ENCODE results near the gene RPLP2.

RPLP2 gene

GRCh38 chr11:791658-792534 lies 17.9 kb upstream of the RPLP2 start:
- no peak for DNase-seq (ENCODE audit: low read depth)

- no peak for DNase-seq (ENCODE audit: low read depth)
These were observed 17.3 kb upstream of the RPLP2 start for GRCh38 chr11:792535-792821.

- no peak for DNase-seq (ENCODE audit: low read depth)
These were observed 16.9 kb upstream of the RPLP2 start for GRCh38 chr11:792873-793272.

- no peak for DNase-seq (ENCODE audit: low read depth)
These were observed 16.2 kb upstream of the RPLP2 start for GRCh38 chr11:793556-793955.

DNA sequence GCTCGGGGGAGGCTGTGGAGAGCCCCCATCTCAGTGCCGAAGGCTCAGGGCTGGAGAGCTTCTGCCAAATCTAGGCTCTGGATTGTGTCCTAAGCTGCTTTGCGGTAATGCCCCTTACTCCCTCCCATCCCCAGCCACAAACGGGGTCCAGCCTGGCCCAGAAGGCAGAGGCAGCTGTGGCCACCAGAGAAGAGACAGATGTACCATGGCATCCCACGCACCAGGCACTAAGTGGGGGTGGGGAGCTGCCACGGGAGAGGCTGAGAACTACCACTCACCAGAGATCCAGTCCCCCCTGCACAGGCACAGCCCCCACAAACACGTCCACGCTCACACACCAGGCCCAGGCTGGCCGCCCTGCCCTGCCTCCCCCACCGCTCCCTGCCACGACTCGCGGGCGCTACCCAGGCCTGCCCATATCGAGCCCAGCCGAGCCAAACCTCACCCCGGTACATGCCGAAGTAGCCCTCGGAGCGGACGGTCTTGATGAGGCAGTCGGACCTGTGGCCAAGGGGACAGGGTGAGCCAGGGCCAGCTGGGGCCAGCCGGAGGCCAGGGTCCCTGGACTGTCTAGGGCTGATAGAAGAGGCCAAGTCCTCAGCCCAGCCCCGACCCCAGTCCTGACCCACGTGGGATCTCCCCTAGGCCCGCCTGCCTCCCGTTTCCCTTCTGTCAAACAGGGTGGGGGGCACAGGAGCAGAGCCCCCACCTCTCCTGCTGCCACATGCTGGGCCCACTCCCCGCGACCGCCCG lies 15.6 kb upstream of the RPLP2 start:
- no peak for DNase-seq (ENCODE audit: low read depth)

GRCh38 chr11:794766-795633 lies 14.8 kb upstream of the RPLP2 start:
- no peak for DNase-seq (ENCODE audit: low read depth)

DNA sequence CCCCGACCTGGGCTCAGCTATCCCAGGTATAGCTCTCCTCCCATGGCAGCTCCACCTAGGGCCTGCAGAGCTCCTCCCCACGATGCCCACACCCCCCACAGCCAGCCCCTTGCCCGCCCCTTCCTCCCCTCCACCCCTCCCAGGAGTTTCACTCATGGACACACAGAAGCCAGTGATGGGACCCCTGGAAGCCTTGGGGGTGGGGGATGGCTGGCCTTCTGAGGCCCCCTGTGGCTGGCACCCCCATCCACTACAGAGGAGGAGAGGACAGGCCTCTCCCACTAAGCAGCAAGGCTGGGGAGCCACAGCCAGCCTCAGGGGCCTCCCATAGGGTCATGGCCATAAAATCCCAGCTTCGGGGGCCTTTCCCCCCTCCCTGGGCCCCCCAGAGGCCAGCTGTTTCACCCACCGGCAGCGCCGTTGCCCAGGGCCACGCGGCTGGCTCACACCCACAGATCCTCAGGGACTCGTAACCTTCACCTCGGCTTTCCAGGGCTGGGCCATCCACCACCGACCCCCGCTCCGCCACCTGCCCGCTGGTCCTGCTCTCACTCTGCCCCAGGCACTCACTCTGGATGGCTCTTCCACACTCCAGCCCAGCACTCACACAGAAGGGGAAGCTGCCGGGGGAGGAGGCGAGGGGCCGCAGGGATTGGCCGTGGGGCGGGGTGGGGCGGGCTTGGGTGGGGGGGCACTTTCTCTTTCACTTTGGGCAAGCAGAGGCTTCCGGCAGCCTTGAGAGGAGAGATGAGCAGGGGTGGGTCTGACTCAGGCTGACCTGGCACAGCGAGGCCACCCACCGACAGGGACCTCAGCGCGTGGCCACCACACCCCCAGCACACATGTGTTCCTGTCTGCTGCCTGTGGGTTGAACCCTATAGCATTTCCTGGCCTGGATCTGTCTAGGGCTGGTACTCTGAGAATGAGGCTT lies 13.9 kb upstream of the RPLP2 start:
- peak; percentile 81 for DNase-seq (ENCODE audit: low read depth)

- DNase-seq (ENCODE audit: low read depth), result no peak
These were observed 13.0 kb upstream of the RPLP2 start for GRCh38 chr11:796565-797295.

DNA sequence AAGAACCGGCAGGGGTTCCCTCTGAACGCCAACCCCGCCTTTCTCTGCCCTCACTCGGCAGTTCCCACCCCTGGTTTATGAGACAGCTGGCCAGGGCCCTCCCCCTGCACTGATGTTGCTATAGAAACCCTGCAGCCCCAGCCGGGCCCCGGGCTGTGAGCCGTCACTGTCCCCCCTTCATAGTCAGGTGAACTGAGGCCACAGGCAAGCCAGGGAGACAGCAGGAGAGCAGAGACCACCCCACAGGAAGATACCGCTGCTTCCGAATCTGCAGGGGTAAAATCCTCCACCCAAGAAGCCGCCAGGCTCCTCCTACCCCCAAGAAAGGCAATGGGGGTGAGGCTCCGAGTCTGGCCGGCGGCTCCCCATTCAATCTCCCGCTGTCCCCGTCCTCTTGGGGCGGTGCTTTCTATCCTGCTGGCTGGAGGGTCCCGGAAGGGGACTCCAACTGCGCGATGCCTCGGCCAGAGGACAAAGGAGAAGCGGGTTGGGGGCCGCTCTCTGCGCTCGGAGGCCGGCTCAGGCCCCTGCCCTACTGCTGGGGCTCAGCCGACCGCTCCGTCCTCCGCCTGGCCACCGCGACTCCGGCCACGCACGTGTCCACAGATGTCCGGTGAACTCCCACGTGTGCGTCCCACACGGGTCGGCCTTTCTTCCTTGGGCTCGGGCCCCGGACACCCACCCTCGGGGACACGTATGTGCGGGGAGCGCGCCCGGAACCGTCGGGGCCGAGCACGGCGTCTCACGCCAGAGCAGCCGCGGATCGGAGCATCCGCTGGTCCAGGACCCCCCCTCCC lies 12.3 kb upstream of the RPLP2 start:
- DNase-seq (ENCODE audit: low read depth), result peak; percentile 60

GRCh38 chr11:798093-798713 lies 11.6 kb upstream of the RPLP2 start, which contains the start of gene SLC25A22:
TSS of gene SLC25A22 (minus strand) at chr11:798281. CDS start at chr11:795006, 3,275 bp downstream.
- DNase-seq (ENCODE audit: low read depth), result peak; percentile 75

GRCh38 chr11:799641-800316 lies 10.0 kb upstream of the RPLP2 start:
- no peak for DNase-seq (ENCODE audit: low read depth)

GRCh38 chr11:800473-800872 lies 9.3 kb upstream of the RPLP2 start:
- no peak for DNase-seq (ENCODE audit: low read depth)

DNA sequence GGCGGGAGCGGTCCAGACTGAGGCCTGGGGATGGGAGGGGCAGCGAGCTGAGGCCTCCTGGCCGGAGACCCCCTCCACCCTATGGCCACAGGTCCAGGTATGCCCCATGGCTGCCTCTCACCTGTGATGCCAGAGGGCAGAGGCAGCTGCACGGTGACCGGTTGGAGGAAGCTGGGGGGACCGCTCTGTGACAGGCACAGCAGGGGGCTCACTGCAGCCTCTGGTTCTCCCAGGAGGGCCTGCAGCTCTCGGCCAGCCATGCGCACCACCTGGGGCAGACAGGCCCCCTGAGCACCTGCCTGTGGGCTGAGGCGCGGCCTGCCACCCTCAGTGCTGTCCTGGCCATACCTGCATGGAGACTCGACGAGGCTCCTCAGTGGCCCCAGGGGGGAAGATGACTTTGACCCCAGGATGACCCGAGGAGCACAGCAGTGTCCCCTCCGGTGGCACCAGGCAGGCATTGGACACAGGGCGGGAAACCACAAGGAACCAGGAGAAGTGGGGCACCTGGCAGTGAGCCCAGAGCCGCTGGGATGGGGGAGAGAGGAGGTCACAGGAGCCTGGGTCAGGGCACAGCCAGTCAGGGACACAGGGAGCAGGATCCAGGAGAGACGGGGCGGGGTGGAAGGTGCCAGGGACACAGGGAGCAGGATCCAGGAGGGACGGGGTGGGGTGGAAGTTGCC lies 8.5 kb upstream of the RPLP2 start:
- no peak for DNase-seq (ENCODE audit: low read depth)

DNA sequence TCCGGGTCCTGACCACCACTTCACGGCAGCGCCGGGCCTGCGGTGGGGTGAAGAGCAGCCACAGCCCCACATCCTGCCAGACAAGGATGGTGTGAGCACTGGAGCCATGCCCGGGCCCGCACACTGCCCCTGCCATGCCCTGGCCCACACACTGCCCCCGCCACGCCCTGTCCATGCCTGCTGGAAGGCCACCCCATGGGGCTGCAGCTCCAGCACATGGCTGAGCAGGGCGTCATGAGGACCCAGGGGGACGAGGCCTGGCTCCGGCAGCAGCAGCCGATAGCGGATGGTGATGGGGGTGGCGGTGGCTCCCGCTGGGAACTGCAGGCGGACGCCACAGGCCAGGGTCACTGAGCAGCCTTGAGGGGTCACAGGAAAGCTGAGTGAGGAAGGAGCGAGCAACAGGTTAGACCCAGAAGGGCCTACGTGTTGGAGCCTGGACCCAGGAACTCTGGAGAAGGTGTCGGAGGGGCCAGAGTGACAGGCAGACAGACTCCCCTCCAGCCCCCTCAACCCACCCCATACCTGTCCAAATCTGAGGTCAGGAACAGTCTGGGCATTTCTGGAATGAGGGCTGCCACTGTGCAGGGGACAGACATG lies 7.6 kb upstream of the RPLP2 start:
- no peak for DNase-seq (ENCODE audit: low read depth)

- no peak for DNase-seq (ENCODE audit: low read depth)
These were observed 6.9 kb upstream of the RPLP2 start for GRCh38 chr11:802693-803466.

DNA sequence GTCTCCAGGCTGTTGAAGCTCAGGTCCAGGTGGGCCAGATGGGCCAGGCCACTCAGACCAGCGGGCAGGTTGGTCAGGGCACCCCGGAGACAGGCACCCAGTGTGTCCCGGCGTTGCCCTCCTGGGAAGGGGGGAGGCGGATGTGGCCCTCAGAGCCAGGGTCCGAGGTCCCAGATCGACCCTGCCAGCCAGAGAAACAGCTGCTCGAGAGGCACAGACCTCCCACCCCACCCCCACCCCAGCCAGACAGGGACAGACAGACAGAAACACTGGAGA lies 6.4 kb upstream of the RPLP2 start:
- DNase-seq (ENCODE audit: low read depth), result no peak

Measured in stimulated activated CD4-positive, alpha-beta T cell treated with anti-CD3 and anti-CD28 coated beads, Interleukin-2, amount 100 ng/mL, for 4 hours (primary cell).